Measurements from ENCODE around the gene SRM.

DNA sequence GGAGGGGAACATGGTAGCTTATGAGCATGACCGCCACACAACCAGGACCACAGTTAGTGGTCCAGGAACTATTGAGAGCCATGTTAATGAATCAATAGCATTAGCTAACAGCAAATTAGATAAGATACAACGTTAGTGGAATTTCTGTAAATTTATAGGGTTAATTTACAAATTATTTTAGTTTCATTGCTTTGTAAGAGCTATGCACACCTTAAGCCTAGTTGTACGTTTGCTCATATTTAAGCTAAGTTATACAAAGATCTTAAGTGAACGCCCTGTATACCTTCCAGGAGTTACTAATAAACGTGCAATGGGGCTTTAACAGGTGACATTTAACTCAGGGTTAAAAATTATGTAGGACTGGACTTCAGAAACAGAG is 39.1 kb upstream of the SRM start:
- TF ChIP-seq, protein P1, sequence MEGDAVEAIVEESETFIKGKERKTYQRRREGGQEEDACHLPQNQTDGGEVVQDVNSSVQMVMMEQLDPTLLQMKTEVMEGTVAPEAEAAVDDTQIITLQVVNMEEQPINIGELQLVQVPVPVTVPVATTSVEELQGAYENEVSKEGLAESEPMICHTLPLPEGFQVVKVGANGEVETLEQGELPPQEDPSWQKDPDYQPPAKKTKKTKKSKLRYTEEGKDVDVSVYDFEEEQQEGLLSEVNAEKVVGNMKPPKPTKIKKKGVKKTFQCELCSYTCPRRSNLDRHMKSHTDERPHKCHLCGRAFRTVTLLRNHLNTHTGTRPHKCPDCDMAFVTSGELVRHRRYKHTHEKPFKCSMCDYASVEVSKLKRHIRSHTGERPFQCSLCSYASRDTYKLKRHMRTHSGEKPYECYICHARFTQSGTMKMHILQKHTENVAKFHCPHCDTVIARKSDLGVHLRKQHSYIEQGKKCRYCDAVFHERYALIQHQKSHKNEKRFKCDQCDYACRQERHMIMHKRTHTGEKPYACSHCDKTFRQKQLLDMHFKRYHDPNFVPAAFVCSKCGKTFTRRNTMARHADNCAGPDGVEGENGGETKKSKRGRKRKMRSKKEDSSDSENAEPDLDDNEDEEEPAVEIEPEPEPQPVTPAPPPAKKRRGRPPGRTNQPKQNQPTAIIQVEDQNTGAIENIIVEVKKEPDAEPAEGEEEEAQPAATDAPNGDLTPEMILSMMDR (IDR thresholded peaks at IDR 0.05; ENCODE audit: low read depth, low read length), result no peak
- no peak for TF ChIP-seq POLR2A (IDR thresholded peaks at IDR 0.05; ENCODE audit: extremely low read depth, insufficient read length)
